Neural progenitor cell (in vitro differentiated cells): ENCODE measurements around the gene CXCL6. TPM values are rescaled to one million over a fixed set of nuclear protein-coding genes. Genes with fewer than 3 reads are reported as not detected.

Experiments used
- DNase-seq: peaks from one replicate; pipeline ENCODE4 v3.0.0-alpha.2; 2016; ENCODE audit warnings: low spot score
- H2AFZ ChIP-seq: fragments of 200-600 bp; sonication (generic); replicated peaks from 2 replicates; pipeline ENCODE4 v1.6.1; 2016; ENCODE audit warnings: antibody characterized with exemption
- H3F3A ChIP-seq: fragments of 200-600 bp; sonication (generic); 2 replicates; pipeline ENCODE4 v1.6.1; 2016; ENCODE audit warnings: antibody characterized with exemption, low read depth
- H3K27ac ChIP-seq: fragments of 200-600 bp; sonication (generic); 2 replicates; pipeline ENCODE4 v1.5.1; 2016; ENCODE audit warnings: mild to moderate bottlenecking
- H3K27me3 ChIP-seq: fragments of 200-600 bp; sonication (generic); 2 replicates; pipeline ENCODE4 v1.6.1; 2016; ENCODE audit warnings: mild to moderate bottlenecking, moderate library complexity
- H3K36me3 ChIP-seq: fragments of 200-600 bp; sonication (generic); 2 replicates; pipeline ENCODE4 v1.5.1; 2016
- H3K4me1 ChIP-seq: fragments of 200-600 bp; sonication (generic); 2 replicates; pipeline ENCODE4 v1.6.1; 2016; ENCODE audit warnings: mixed run types
- H3K4me2 ChIP-seq: fragments of 200-600 bp; sonication (generic); 2 replicates; pipeline ENCODE4 v1.6.1; 2016
- H3K4me3 ChIP-seq: fragments of 200-600 bp; sonication (generic); 2 replicates; pipeline ENCODE4 v1.5.1; 2016
- H3K79me2 ChIP-seq: fragments of 200-600 bp; sonication (generic); 2 replicates; pipeline ENCODE4 v1.6.1; 2016; ENCODE audit warnings: low read depth
- H3K9ac ChIP-seq: fragments of 200-600 bp; sonication (generic); 2 replicates; pipeline ENCODE4 v1.6.1; 2016
- H3K9me3 ChIP-seq: fragments of 200-600 bp; sonication (generic); 2 replicates; pipeline ENCODE4 v1.5.1; 2016; ENCODE audit warnings: low read depth
- H4K20me1 ChIP-seq: fragments of 200-600 bp; sonication (generic); 2 replicates; pipeline ENCODE4 v1.6.1; 2016; ENCODE audit warnings: low read depth
- H3K27ac Mint-ChIP-seq: 3 replicates; pipeline ENCODE4 v1.8.0; 2021; ENCODE audit warnings: mixed read lengths
- H3K27me3 Mint-ChIP-seq: 2 replicates; pipeline ENCODE4 v1.8.0; 2022; ENCODE audit warnings: low read depth, mild to moderate bottlenecking, inconsistent platforms, moderate library complexity, mixed read lengths; ENCODE audit not compliant: insufficient read depth
- H3K36me3 Mint-ChIP-seq: 3 replicates; pipeline ENCODE4 v1.8.0; 2021; ENCODE audit warnings: mixed read lengths
- H3K4me1 Mint-ChIP-seq: 3 replicates; pipeline ENCODE4 v1.8.0; 2021; ENCODE audit warnings: mixed read lengths
- H3K4me3 Mint-ChIP-seq: 3 replicates; pipeline ENCODE4 v1.8.0; 2021; ENCODE audit warnings: mild to moderate bottlenecking, moderate library complexity, mixed read lengths
- H3K9me3 Mint-ChIP-seq: 3 replicates; pipeline ENCODE4 v1.8.0; 2020; ENCODE audit warnings: mixed read lengths
- EZH2 ChIP-seq: fragments of 200-600 bp; sonication (generic); IDR thresholded peaks from 2 replicates; pipeline ENCODE4 v1.6.1; 2017; ENCODE audit warnings: antibody characterized with exemption, mild to moderate bottlenecking, moderate library complexity
- EZH2phosphoT487 ChIP-seq: fragments of 200-600 bp; sonication (generic); IDR thresholded peaks from 2 replicates; pipeline ENCODE4 v1.6.1; 2017; ENCODE audit warnings: antibody characterized with exemption
- total RNA-seq: library from RNA; depleted of rRNA; stranded (reverse); fragments of >200 nt; gene quantifications from 2 replicates; pipeline ENCODE4 v1.2.3, GENCODE V29; 2015; ENCODE audit warnings: low replicate concordance
- TF ChIP-seq, protein P1 (sequence below): fragments of 200-600 bp; sonication (generic); IDR thresholded peaks from 2 replicates; pipeline ENCODE4 v1.5.1; 2017; ENCODE audit warnings: antibody characterized with exemption, mild to moderate bottlenecking

The CXCL6 gene
- total RNA-seq, 1 donor from 2014 or later = 0.71 TPM

DNA sequence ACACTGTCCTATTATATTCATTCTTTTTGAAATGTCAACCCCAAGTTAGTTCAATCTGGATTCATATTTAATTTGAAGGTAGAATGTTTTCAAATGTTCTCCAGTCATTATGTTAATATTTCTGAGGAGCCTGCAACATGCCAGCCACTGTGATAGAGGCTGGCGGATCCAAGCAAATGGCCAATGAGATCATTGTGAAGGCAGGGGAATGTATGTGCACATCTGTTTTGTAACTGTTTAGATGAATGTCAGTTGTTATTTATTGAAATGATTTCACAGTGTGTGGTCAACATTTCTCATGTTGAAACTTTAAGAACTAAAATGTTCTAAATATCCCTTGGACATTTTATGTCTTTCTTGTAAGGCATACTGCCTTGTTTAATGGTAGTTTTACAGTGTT lies 34.3 kb downstream of the CXCL6 start:
- DNase-seq = no peak
- Mint-ChIP-seq H3K4me3 (no peak overlapping the region), H3K9me3 (no peaks in the 10 kb centered on the region), H3K36me3 (no peaks in the 10 kb centered on the region), H3K27ac (no peak overlapping the region), H3K4me1 (peaks cover 4% of the 10 kb centered on the region), H3K27me3 (peaks cover 3% of the 10 kb centered on the region)
- no peaks in the 10 kb centered on the region for H3K9me3 ChIP-seq
- no peak overlapping the region for H3K4me3 ChIP-seq
- no peak overlapping the region for H3K4me2 ChIP-seq
- no peaks in the 10 kb centered on the region for H4K20me1 ChIP-seq
- H3K4me1 ChIP-seq = no peaks in the 10 kb centered on the region
- no peak overlapping the region for H2AFZ ChIP-seq
- no peak overlapping the region for H3K27ac ChIP-seq
- peaks cover 65% of the 10 kb centered on the region for H3K27me3 ChIP-seq
- H3K36me3 ChIP-seq = no peaks in the 10 kb centered on the region
- TF ChIP-seq EZH2phosphoT487 = no peak
- no peak for TF ChIP-seq EZH2
- TF ChIP-seq, protein P1, sequence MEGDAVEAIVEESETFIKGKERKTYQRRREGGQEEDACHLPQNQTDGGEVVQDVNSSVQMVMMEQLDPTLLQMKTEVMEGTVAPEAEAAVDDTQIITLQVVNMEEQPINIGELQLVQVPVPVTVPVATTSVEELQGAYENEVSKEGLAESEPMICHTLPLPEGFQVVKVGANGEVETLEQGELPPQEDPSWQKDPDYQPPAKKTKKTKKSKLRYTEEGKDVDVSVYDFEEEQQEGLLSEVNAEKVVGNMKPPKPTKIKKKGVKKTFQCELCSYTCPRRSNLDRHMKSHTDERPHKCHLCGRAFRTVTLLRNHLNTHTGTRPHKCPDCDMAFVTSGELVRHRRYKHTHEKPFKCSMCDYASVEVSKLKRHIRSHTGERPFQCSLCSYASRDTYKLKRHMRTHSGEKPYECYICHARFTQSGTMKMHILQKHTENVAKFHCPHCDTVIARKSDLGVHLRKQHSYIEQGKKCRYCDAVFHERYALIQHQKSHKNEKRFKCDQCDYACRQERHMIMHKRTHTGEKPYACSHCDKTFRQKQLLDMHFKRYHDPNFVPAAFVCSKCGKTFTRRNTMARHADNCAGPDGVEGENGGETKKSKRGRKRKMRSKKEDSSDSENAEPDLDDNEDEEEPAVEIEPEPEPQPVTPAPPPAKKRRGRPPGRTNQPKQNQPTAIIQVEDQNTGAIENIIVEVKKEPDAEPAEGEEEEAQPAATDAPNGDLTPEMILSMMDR = no peak
- H3K9ac ChIP-seq = no peak overlapping the region
- no peaks in the 10 kb centered on the region for H3K79me2 ChIP-seq
- H3F3A ChIP-seq = no peaks in the 10 kb centered on the region

DNA sequence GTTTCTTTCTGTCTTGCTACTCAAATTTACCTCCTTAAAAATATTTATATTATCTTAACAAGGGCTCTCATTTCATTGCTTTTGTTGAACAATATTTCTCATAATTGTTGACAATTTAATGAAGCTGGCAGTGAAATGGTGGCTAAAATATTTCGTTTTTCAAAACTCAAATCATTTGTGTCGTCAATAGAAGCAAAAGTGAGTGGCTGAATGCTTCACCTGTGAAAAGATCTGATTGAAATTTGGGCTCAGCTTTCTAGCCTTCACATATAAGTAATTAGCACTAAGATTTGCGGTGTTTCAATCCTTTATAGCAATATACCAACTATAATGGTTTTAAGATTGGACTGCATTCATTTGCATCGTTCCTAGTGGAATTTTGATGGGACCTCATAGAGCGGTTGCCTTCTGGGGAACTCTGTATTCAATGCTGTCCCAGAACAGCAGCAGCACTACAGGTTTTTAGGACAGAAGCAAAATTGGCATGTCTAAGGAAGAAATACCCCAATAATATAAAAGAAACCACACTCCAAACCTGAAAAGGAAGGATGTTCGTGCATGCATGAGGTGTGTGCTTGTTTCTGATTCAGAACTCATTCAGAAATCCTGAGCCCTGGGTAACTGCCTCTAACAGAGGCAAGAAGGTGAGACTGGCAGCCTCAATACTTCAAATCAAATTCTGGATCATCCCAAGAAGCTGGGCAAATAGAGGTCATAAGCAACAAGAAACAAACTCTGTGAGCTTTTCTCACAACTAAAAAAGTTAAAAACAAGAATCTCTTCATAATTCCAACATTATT lies 35.2 kb downstream of the CXCL6 start:
- Mint-ChIP-seq H3K4me1 (peaks cover 4% of the 10 kb centered on the region), H3K27ac (no peak overlapping the region), H3K36me3 (no peaks in the 10 kb centered on the region), H3K27me3 (peaks cover 3% of the 10 kb centered on the region), H3K4me3 (no peak overlapping the region), H3K9me3 (no peaks in the 10 kb centered on the region)
- no peak overlapping the region for H3K9ac ChIP-seq
- no peak overlapping the region for H3K27ac ChIP-seq
- H4K20me1 ChIP-seq = no peaks in the 10 kb centered on the region
- no peaks in the 10 kb centered on the region for H3K4me1 ChIP-seq
- no peak overlapping the region for H3K4me3 ChIP-seq
- H3K36me3 ChIP-seq = no peaks in the 10 kb centered on the region
- H3F3A ChIP-seq = no peaks in the 10 kb centered on the region
- H3K27me3 ChIP-seq = peaks cover 56% of the 10 kb centered on the region
- no peak overlapping the region for H2AFZ ChIP-seq
- no peak overlapping the region for H3K4me2 ChIP-seq
- TF ChIP-seq, protein P1 = no peak
- TF ChIP-seq EZH2phosphoT487 (no peak), EZH2 (no peak)
- no peaks in the 10 kb centered on the region for H3K79me2 ChIP-seq
- no peak for DNase-seq
- no peaks in the 10 kb centered on the region for H3K9me3 ChIP-seq

DNA sequence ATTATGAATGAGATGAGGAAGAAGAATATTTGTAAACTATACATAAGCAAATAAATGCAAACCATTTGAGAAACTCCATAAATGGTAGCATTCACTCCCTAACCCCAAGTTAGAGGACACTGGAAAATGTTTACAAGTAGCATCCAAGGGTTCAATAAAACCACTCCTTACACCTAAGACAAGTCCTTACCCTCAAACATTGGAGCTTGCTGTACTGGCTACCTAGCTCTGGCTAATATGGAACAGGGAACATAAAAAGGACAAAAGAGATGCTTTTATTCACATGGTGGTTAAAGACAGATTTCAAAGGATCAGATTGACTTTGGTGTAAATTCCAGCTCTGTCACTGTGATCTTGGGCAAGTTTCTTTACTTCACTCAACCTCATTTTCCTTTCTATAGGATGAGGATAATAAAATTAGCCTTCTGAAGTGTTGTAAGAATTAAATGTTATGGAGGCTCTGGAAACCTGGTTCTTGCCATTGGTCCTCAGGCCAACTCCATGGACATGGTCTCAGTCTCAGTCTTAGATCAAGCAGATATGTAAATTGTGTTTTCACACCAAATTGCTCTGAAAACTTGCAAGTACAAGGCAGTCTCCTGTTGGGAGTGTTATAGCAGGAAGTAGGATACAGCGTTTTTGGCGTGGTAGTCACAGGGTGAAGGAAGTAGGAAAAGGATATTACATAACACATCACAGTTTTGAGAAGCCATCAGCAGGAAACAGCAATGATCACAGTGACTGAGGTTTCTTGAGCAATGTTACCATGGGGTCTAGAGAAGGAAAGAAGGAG lies 36.0 kb downstream of the CXCL6 start:
- Histone ChIP-seq H3K36me3 (no peaks in the 10 kb centered on the region), H3F3A (no peaks in the 10 kb centered on the region), H3K27ac (no peak overlapping the region), H3K4me3 (no peak overlapping the region), H2AFZ (no peak overlapping the region), H3K79me2 (no peaks in the 10 kb centered on the region), H3K9me3 (no peaks in the 10 kb centered on the region), H3K9ac (no peak overlapping the region), H3K4me1 (no peaks in the 10 kb centered on the region), H3K4me2 (no peak overlapping the region), H3K27me3 (peaks cover 49% of the 10 kb centered on the region), H4K20me1 (no peaks in the 10 kb centered on the region)
- Mint-ChIP-seq H3K4me3 (no peak overlapping the region), H3K27me3 (peaks cover 3% of the 10 kb centered on the region), H3K27ac (no peak overlapping the region), H3K36me3 (no peaks in the 10 kb centered on the region), H3K9me3 (no peaks in the 10 kb centered on the region), H3K4me1 (peaks cover 4% of the 10 kb centered on the region)
- DNase-seq = no peak
- TF ChIP-seq EZH2 (no peak), EZH2phosphoT487 (no peak)
- TF ChIP-seq, protein P1 = no peak
